Rectal smooth muscle tissue (tissue), 1 donor: ENCODE data around the gene SGCE.
"Not testable (repeated sequence)": the region's sequence is repeated elsewhere in the genome, so short reads cannot be mapped to it uniquely, and the experiment has no call there.

Experiments used
- H3K27ac ChIP-seq: one replicate; pipeline ENCODE4 v1.7.0; 2013; ENCODE audit warnings: low read depth, low read length, inconsistent platforms
- H3K27me3 ChIP-seq: one replicate; pipeline ENCODE4 v1.7.0; 2013; ENCODE audit warnings: low read length; ENCODE audit not compliant: control insufficient read depth, insufficient read depth
- H3K36me3 ChIP-seq: one replicate; pipeline ENCODE4 v1.7.0; 2013; ENCODE audit warnings: low read length; ENCODE audit not compliant: control insufficient read depth, insufficient read depth
- H3K4me1 ChIP-seq: one replicate; pipeline ENCODE4 v1.7.0; 2013; ENCODE audit warnings: low read length; ENCODE audit not compliant: control insufficient read depth, insufficient read depth
- H3K4me3 ChIP-seq: one replicate; pipeline ENCODE4 v1.7.0; 2013; ENCODE audit warnings: low read length
- H3K9ac ChIP-seq: one replicate; pipeline ENCODE4 v1.7.0; 2013; ENCODE audit warnings: low read length

SGCE gene

GRCh38 chr7:94655848-94656657 is at the start of gene SGCE:
SGCE (minus strand) TSS chr7:94656133; CDS start chr7:94656098, 35 bp downstream.
- H3K27me3 ChIP-seq: peaks cover 3% of the 10 kb centered on the region
- H3K4me3 ChIP-seq: peak within 1 kb of the TSS; percentile 82
- peaks cover 6% of the 10 kb centered on the region for H3K4me1 ChIP-seq
- peak within 1 kb of the TSS; percentile 32 for H3K9ac ChIP-seq
- no peaks in the 10 kb centered on the region for H3K36me3 ChIP-seq
- peak within 1 kb of the TSS; percentile 65 for H3K27ac ChIP-seq

- H3K9ac ChIP-seq, H3K27me3 ChIP-seq: not testable (repeated sequence)
Measured at GRCh38 chr7:94705155-94706021, 49.5 kb upstream of the SGCE start.

GRCh38 chr7:94701555-94701973 is 45.6 kb upstream of the SGCE start:
- no peak overlapping the region for H3K4me3 ChIP-seq
- H3K9ac ChIP-seq: no peak overlapping the region
- H3K27me3 ChIP-seq: no peaks in the 10 kb centered on the region
- H3K36me3 ChIP-seq: no peaks in the 10 kb centered on the region
- H3K27ac ChIP-seq: no peak overlapping the region
- no peaks in the 10 kb centered on the region for H3K4me1 ChIP-seq

More at GRCh38 chr7:94705155-94706021, 49.5 kb upstream of the SGCE start:
- H3K27ac ChIP-seq, H3K36me3 ChIP-seq, H3K4me1 ChIP-seq, H3K4me3 ChIP-seq: not testable (repeated sequence)

GRCh38 chr7:94700926-94701554 is 45.1 kb upstream of the SGCE start:
- H3K27me3 ChIP-seq: no peaks in the 10 kb centered on the region
- no peak overlapping the region for H3K4me3 ChIP-seq
- no peak overlapping the region for H3K9ac ChIP-seq
- H3K36me3 ChIP-seq: no peaks in the 10 kb centered on the region
- no peaks in the 10 kb centered on the region for H3K4me1 ChIP-seq
- H3K27ac ChIP-seq: no peak overlapping the region

GRCh38 chr7:94698275-94698674 is 42.3 kb upstream of the SGCE start:
- H3K9ac ChIP-seq: no peak overlapping the region
- no peak overlapping the region for H3K27ac ChIP-seq
- no peaks in the 10 kb centered on the region for H3K36me3 ChIP-seq
- no peak overlapping the region for H3K4me3 ChIP-seq
- H3K27me3 ChIP-seq: no peaks in the 10 kb centered on the region
- no peaks in the 10 kb centered on the region for H3K4me1 ChIP-seq

- Histone ChIP-seq H3K36me3 (no peaks in the 10 kb centered on the region), H3K27ac (peak overlapping the region; percentile 14), H3K9ac (no peak overlapping the region), H3K27me3 (no peaks in the 10 kb centered on the region), H3K4me1 (no peaks in the 10 kb centered on the region), H3K4me3 (no peak overlapping the region)
Measured at GRCh38 chr7:94697035-94697974, 41.4 kb upstream of the SGCE start.

DNA sequence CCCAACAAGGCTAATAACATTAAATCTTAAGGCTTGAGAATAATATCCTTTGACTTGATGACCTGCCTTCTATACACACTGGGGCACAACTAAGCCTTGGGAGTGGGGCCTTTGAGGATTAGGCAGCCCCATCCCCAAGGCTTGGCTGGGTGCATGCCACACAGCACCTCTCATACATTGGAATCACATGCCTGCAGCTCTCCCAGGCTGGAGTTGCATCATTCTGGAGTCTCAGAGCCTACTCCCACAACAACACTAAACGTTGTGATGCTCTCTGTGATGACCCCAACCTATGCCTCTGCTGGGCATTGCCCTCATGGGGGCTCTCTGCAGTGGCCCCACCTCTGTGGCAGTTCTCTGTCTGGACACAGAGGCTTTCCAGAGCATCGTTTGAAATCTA is 31.9 kb upstream of the SGCE start:
- H3K4me1 ChIP-seq: no peaks in the 10 kb centered on the region
- no peak overlapping the region for H3K4me3 ChIP-seq
- no peaks in the 10 kb centered on the region for H3K27me3 ChIP-seq
- no peaks in the 10 kb centered on the region for H3K36me3 ChIP-seq
- H3K9ac ChIP-seq: no peak overlapping the region
- no peak overlapping the region for H3K27ac ChIP-seq

DNA sequence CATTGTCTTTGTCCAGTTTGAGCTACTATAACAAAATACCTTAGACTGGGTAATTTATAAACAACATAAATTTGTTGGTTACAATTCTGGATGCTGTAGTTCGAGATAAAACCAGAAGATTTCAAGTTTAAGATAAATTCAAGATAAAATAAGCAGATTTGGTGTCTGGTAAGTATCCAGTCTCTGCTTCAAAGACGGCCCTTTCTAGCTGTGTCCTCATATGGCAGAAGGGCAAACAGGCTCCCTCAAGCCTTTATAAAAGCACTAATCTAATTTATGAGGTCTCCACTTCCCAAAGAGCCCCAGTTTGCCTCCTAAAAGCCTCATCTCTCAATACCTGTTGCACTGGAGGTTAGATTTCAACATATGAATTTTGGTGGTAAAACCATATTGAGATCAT is 31.1 kb upstream of the SGCE start:
- H3K27ac ChIP-seq: no peak overlapping the region
- H3K36me3 ChIP-seq: no peaks in the 10 kb centered on the region
- no peaks in the 10 kb centered on the region for H3K27me3 ChIP-seq
- no peak overlapping the region for H3K9ac ChIP-seq
- H3K4me1 ChIP-seq: no peaks in the 10 kb centered on the region
- H3K4me3 ChIP-seq: no peak overlapping the region

GRCh38 chr7:94683066-94683465 is 27.1 kb upstream of the SGCE start:
- H3K27ac ChIP-seq: no peak overlapping the region
- H3K9ac ChIP-seq: no peak overlapping the region
- no peaks in the 10 kb centered on the region for H3K4me1 ChIP-seq
- no peak overlapping the region for H3K4me3 ChIP-seq
- H3K27me3 ChIP-seq: no peaks in the 10 kb centered on the region
- no peaks in the 10 kb centered on the region for H3K36me3 ChIP-seq

- no peak overlapping the region for H3K27ac ChIP-seq
- H3K27me3 ChIP-seq: no peaks in the 10 kb centered on the region
Measured at GRCh38 chr7:94679358-94679757, 23.4 kb upstream of the SGCE start.

GRCh38 chr7:94676431-94676830 is 20.5 kb upstream of the SGCE start:
- H3K4me1 ChIP-seq: no peaks in the 10 kb centered on the region
- H3K27ac ChIP-seq: no peak overlapping the region
- H3K36me3 ChIP-seq: no peaks in the 10 kb centered on the region

More at GRCh38 chr7:94679358-94679757, 23.4 kb upstream of the SGCE start:
- Histone ChIP-seq H3K36me3 (no peaks in the 10 kb centered on the region), H3K4me1 (no peaks in the 10 kb centered on the region), H3K9ac (no peak overlapping the region), H3K4me3 (no peak overlapping the region)

More at GRCh38 chr7:94676431-94676830, 20.5 kb upstream of the SGCE start:
- Histone ChIP-seq H3K27me3 (no peaks in the 10 kb centered on the region), H3K4me3 (no peak overlapping the region), H3K9ac (no peak overlapping the region)
